GM19452 (cell line): ENCODE results near the gene FOXN1.
"Not testable (repeated sequence)": the region's sequence is repeated elsewhere in the genome, so short reads cannot be mapped to it uniquely, and the experiment has no call there.

ENCODE experiments used
- ATAC-seq: cut with Tn5 transposase; IDR thresholded peaks from one replicate; pipeline ENCODE4 v1.9.1; 2021; ENCODE audit not compliant: unreplicated experiment

Gene FOXN1

DNA sequence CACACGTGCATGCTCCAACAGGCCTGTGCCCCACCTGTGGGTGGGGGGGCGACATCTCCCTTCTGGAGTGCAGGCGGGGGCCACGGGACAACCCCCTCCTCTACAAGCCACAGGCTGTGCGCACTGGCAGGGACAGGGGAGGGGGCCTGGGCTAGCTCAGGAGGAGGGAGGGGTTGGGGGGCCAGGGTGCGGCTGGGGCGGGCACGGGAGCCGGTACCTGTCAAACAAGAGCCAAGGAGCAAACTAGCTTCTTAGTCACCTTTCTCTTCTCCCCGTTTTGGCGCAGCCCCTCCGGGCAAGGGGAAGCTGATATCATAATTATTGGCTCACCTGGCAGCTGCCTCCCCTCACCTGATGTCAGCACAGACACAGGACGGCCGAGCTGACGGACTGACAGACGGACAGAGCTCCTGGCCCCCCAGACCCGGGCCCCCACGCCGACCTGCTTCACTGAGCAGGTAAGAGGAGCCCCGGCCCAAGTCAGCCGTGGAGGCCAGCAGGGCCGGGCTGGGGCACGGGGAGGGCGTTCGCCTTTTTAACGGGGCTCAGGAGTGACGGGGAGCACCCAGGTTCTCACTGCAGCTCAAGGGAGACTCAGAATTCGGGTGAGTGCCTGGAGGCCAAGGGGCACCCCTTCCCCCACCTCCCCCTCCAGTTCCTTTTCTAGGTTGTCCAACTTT is at the start of gene FOXN1:
FOXN1 (plus strand) TSS at position 363 of the 680 bp plus-strand sequence. CDS start 17,622 bp downstream, outside the sequence.
- no peak for ATAC-seq

GRCh38 chr17:28457890-28458289 is 48.3 kb upstream of the FOXN1 start:
- no peak for ATAC-seq

GRCh38 chr17:28458881-28459280 is 47.3 kb upstream of the FOXN1 start:
- ATAC-seq = not testable (repeated sequence)

- no peak for ATAC-seq
Measured at GRCh38 chr17:28460901-28461300, 45.2 kb upstream of the FOXN1 start.

- no peak for ATAC-seq
Measured at GRCh38 chr17:28466001-28466400, 40.1 kb upstream of the FOXN1 start.

GRCh38 chr17:28466521-28467048 is 39.6 kb upstream of the FOXN1 start:
- no peak for ATAC-seq

GRCh38 chr17:28467456-28468025 is 38.6 kb upstream of the FOXN1 start:
- no peak for ATAC-seq

DNA sequence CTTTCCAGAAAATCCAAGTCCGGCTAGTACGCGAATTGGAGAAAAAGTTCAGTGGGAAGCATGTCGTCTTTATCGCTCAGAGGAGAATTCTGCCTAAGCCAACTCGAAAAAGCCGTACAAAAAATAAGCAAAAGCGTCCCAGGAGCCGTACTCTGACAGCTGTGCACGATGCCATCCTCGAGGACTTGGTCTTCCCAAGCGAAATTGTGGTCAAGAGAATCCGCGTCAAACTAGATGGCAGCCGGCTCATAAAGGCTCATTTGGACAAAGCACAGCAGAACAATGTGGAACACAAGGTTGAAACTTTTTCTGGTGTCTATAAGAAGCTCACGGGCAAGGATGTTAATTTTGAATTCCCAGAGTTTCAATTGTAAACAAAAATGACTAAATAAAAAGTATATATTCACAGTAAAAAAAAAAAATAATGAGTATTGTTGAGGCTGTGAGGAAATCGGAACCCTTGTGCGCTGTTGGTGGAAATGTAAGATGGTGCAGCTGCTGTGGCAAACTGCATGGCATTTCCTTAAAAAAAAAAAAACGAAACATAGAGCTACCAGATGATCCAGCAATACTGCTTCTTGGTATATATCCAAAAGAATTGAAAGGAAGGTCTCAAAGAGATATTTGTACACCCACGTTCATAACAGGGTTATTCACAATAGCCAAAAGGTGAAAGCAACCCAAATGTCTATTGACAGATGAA is 38.0 kb upstream of the FOXN1 start:
- not testable (repeated sequence) for ATAC-seq

DNA sequence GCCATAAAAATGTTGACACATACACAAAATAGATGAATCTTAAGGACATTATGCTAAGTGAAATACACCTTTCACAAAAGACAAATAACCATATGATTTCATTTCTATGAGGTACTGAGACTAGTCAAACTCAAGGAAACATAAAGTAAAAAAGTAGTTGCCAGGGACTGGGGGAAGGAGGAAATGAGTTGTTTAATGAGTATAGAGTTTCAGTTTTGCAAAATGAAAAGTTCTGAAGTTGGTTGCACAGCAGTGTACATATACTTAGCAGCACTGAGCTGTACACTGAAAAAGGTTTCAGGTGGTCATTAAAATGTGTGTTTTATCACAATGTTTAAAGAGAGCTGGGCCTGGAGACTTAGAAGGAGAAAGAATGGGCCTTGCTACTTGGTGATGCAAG is 37.4 kb upstream of the FOXN1 start:
- no peak for ATAC-seq

DNA sequence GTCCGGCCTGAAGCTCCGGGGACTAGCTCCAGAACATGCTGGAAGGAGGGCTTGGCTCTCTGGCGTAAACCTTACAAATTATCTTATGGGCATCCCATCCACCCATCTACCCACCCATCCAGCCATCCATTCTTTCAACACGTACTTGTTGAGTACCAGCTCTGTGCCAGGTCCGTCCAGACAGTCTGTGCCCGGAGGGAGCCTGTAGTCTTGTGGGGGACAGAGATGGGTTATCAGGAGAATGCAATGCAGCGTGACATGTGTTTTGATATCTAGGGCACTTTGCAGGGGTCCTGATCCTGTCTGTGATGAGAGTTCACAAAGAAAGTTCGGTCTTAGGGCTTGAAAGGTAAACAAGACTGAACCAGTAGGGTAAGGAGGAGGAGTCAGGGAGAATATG is 36.8 kb upstream of the FOXN1 start:
- no peak for ATAC-seq

DNA sequence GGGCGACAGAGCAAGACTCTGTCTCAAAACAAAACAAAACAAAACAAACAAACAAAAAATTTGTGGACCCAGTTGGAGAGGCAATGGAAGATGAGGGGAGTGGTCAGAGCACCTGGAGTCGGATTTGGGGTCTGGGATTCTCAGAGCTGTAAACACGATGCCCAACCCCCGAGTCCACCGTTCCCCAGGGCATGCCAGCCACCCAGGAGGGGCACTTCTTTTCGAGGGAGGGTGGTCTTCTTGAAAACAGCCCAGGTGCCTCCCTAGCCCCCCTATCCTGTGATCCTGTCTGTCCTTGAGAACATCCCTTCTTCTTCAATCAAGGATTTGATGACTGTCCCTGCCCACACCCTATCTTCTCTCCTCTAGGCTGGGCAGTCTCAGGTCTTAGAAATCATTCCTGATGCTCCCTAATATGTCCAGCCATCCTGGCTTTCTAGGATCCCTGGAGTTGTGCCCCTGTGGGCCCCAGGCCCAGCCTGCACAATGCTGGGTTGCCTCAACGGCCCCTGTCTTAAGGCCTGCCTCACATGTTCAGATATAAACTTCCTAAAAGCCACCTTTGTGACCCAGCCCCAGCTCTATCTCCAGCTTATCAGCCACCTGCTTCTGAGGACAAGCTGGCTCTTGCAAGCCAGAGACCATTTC is 35.8 kb upstream of the FOXN1 start:
- no peak for ATAC-seq

DNA sequence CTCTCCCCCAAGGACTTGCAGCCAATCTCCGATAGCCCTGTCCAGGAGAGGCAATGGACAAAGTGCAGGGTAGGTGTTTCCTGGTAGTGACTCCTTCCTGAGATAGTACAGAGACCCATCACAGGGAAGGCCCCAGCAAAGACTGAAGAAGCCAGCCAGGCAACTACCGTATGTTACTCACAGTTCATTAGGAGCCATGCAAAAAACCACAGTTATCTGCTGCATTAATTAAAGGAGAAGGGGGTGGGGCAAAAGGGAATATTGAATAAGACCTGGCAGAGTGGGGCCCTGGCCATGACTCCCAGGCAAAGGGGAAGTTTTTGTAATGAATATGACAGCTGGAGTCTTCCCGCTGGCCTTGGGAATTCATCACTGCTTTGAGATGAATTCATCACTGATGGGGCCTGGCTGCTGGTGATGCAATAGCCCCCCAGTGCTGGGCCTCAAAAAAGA is 35.2 kb upstream of the FOXN1 start:
- ATAC-seq = no peak

- no peak for ATAC-seq
Measured at GRCh38 chr17:28471531-28472342, 34.4 kb upstream of the FOXN1 start.

GRCh38 chr17:28472871-28473497 is 33.2 kb upstream of the FOXN1 start:
- ATAC-seq = no peak

DNA sequence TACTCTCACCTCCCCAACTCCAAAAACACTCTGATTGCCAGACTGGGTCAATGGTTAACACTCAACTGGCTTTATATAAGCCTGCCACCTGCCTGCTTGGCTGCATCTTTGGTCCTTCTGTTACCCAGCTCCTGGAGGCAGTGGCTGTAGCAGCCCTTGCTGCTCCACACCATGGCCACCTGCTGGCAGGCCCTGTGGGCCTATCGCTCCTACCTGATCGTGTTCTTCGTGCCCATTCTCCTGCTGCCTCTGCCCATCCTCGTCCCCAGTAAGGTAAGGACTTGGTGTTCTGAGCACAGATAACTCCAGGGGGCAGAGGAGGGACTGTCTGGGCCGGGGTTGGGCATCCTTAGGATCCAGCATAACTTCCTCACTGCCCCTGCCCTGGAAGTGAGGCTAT is 32.6 kb upstream of the FOXN1 start, which contains the start of gene SLC13A2:
SLC13A2 (plus strand) TSS at position 103 of the 400 bp plus-strand sequence; CDS start at position 172, 69 bp downstream.
- ATAC-seq = no peak

DNA sequence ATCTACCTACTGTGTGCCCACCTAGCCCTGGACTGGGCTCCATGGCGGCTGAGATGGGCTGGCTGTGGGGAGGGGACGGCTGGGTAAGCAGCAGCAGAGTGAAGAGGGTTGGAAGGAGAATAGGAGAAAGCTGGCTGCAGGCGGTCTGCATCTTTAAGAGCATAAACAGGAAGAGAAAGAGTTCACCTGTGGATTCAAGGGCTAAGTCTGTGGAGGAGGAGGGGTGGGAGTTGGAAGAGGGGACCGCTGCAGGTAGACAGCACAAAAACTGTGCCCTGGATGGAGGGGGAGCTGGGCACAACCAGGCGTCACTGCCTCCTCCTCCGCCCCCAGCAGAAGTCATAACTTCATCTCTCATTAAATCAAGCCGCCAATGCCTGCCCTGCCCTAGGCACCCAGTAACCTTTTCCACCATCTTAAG is 32.0 kb upstream of the FOXN1 start:
- no peak for ATAC-seq

DNA sequence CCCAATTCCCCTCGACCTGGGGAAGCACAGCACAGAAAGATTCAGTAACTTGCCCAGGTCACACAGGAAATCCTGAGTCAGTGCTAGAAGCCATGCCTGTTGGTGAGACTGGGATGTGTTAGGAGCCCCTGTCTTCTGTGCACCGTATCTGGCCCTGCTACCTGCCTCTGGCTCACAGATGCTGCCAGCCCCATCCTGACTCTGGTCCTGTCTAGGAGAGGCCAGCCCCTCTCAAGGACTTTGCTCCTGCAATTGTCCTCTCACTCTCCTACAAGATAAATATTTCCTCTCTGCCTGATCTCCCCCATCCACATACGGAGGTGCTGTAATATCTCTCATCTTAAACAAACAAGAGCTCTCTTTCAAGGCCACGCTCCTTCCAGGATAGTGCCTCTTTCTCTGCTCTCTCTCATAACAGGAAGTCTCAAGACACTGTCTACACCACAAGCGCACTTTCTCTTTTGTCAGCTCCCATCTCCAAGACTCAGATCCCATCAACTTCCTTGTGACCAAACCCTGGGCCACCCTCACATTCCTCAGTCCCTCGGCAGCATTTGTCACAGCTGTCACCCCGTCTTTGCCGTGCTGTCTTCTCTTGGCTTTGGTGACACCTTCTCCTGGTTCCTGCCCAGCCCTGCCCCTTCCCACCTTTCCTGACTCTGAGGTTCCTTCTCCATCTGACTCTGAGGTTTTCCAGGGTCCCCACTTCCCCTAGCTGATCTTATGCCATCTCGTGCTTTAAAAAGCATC is 30.8 kb upstream of the FOXN1 start:
- ATAC-seq = no peak

- no peak for ATAC-seq
Measured at GRCh38 chr17:28476076-28476865, 29.9 kb upstream of the FOXN1 start.
